ENCODE data around the gene IMP4.

The IMP4 gene

DNA sequence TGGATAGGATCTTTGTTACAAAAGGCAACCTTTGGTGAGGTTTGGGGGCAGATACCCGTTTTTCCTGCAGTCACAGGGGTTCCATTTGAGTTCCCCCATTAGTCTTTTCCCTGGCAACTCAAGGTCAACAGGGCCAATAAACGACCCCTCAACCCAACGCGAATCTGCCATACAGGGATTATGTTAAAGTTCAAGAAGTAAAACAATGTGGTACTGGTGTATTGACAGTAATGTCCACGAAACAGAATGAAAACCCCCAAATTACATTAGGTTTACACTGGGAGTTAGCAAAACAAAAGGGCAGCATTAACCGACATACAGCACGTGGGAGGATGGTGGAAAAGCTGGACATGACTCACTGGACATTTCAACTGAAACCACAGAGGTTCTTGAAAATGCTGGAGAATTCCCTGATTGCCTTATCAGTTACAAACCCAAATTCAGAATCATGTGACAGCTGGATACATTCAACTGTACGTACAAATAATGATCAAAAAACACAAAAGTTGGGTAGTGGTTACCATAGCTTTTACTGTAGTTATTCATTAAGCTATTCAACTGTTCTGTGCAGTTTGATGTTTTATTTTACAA is 4.9 kb upstream of the IMP4 start:
- no peaks in the 10 kb centered on the region for H3K27me3 ChIP-seq (ENCODE audit: control insufficient read depth, insufficient read depth, low read length)
- no peak overlapping the region for H3K4me2 ChIP-seq (ENCODE audit: low read length)
- H3K4me1 ChIP-seq (ENCODE audit: control insufficient read depth, insufficient read depth, low read length): peaks cover 23% of the 10 kb centered on the region
- no peaks in the 10 kb centered on the region for H3K9me3 ChIP-seq (replicated peaks; ENCODE audit: low read length)
- H3K9ac ChIP-seq (ENCODE audit: low read depth, low read length): no peak overlapping the region
- peaks cover 6% of the 10 kb centered on the region for H3K36me3 ChIP-seq (ENCODE audit: insufficient read depth, low read length)
- H3K4me3 ChIP-seq (ENCODE audit: low read length): no peak overlapping the region

DNA sequence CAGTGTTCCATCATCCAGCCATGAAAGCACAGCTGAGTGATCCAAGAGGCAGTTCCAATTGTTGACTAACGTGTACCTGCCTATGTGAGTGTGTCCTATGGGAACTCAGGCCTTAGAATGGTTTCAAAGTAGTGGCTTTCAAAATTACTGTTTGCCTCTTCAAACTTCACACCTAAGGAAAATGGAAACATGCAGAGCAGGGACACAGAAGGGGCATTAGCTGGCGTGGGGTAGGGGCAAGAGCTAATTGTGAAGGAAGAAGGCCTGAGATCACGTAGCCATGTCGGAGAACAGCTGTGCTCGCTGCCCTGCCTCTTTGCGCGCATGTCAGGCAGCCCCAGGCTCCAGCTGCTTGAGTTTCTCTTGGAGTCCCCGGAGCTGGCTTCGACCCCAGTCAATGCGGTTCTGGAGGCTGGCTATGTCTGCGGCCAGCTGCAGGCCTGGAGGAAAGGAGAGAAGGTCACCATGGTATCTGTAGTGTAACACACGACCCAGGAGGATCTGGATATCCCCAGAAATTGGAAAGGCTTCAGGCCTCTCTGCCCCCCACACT is 3.8 kb upstream of the IMP4 start:
- peaks cover 26% of the 10 kb centered on the region for H3K4me1 ChIP-seq (ENCODE audit: control insufficient read depth, insufficient read depth, low read length)
- no peaks in the 10 kb centered on the region for H3K9me3 ChIP-seq (replicated peaks; ENCODE audit: low read length)

GRCh38 chr2:130339885-130340745 is 2.6 kb upstream of the IMP4 start:
- no peak overlapping the region for H3K4me3 ChIP-seq (ENCODE audit: low read length)
- peaks cover 15% of the 10 kb centered on the region for H3K36me3 ChIP-seq (ENCODE audit: insufficient read depth, low read length)
- H3K4me2 ChIP-seq (ENCODE audit: low read length): no peak overlapping the region
- H3K9me3 ChIP-seq (replicated peaks; ENCODE audit: low read length): no peaks in the 10 kb centered on the region
- no peak overlapping the region for H3K9ac ChIP-seq (ENCODE audit: low read depth, low read length)
- H3K4me1 ChIP-seq (ENCODE audit: control insufficient read depth, insufficient read depth, low read length): peaks cover 26% of the 10 kb centered on the region
- no peaks in the 10 kb centered on the region for H3K27me3 ChIP-seq (ENCODE audit: control insufficient read depth, insufficient read depth, low read length)

More for the DNA sequence above, 3.8 kb upstream of the IMP4 start:
- Histone ChIP-seq H3K27me3 (ENCODE audit: control insufficient read depth, insufficient read depth, low read length) (no peaks in the 10 kb centered on the region), H3K36me3 (ENCODE audit: insufficient read depth, low read length) (peaks cover 6% of the 10 kb centered on the region), H3K9ac (ENCODE audit: low read depth, low read length) (no peak overlapping the region), H3K4me3 (ENCODE audit: low read length) (no peak overlapping the region), H3K4me2 (ENCODE audit: low read length) (no peak overlapping the region)

- no peaks in the 10 kb centered on the region for H3K27me3 ChIP-seq (ENCODE audit: control insufficient read depth, insufficient read depth, low read length)
- peaks cover 30% of the 10 kb centered on the region for H3K36me3 ChIP-seq (ENCODE audit: insufficient read depth, low read length)
- peaks cover 26% of the 10 kb centered on the region for H3K4me1 ChIP-seq (ENCODE audit: control insufficient read depth, insufficient read depth, low read length)
- H3K9ac ChIP-seq (ENCODE audit: low read depth, low read length): peak overlapping the region; percentile 78
- H3K9me3 ChIP-seq (replicated peaks; ENCODE audit: low read length): no peaks in the 10 kb centered on the region
- peak overlapping the region; percentile 78 for H3K4me3 ChIP-seq (ENCODE audit: low read length)
- H3K4me2 ChIP-seq (ENCODE audit: low read length): peak overlapping the region; percentile 84
Measured at GRCh38 chr2:130341562-130342019, 1.1 kb upstream of the IMP4 start.

- no peaks in the 10 kb centered on the region for H3K27me3 ChIP-seq (ENCODE audit: control insufficient read depth, insufficient read depth, low read length)
- peaks cover 35% of the 10 kb centered on the region for H3K36me3 ChIP-seq (ENCODE audit: insufficient read depth, low read length)
- H3K4me2 ChIP-seq (ENCODE audit: low read length): peak overlapping the region; percentile 84
- H3K9ac ChIP-seq (ENCODE audit: low read depth, low read length): peak overlapping the region; percentile 78
- H3K4me3 ChIP-seq (ENCODE audit: low read length): peak overlapping the region; percentile 78
- no peaks in the 10 kb centered on the region for H3K9me3 ChIP-seq (replicated peaks; ENCODE audit: low read length)
- peaks cover 26% of the 10 kb centered on the region for H3K4me1 ChIP-seq (ENCODE audit: control insufficient read depth, insufficient read depth, low read length)
Measured at GRCh38 chr2:130342020-130342532, 621 bp upstream of the IMP4 start.

GRCh38 chr2:130344578-130344977 is 1.9 kb downstream of the IMP4 start:
- H3K4me2 ChIP-seq (ENCODE audit: low read length): peak overlapping the region; percentile 92
- no peaks in the 10 kb centered on the region for H3K9me3 ChIP-seq (replicated peaks; ENCODE audit: low read length)
- H3K27me3 ChIP-seq (ENCODE audit: control insufficient read depth, insufficient read depth, low read length): no peaks in the 10 kb centered on the region
- H3K4me1 ChIP-seq (ENCODE audit: control insufficient read depth, insufficient read depth, low read length): peaks cover 9% of the 10 kb centered on the region
- peaks cover 44% of the 10 kb centered on the region for H3K36me3 ChIP-seq (ENCODE audit: insufficient read depth, low read length)
- H3K9ac ChIP-seq (ENCODE audit: low read depth, low read length): no peak overlapping the region
- no peak overlapping the region for H3K4me3 ChIP-seq (ENCODE audit: low read length)

- Histone ChIP-seq H3K36me3 (ENCODE audit: insufficient read depth, low read length) (peaks cover 44% of the 10 kb centered on the region), H3K9me3 (replicated peaks; ENCODE audit: low read length) (no peaks in the 10 kb centered on the region), H3K4me2 (ENCODE audit: low read length) (no peak overlapping the region), H3K9ac (ENCODE audit: low read depth, low read length) (no peak overlapping the region), H3K4me3 (ENCODE audit: low read length) (no peak overlapping the region), H3K4me1 (ENCODE audit: control insufficient read depth, insufficient read depth, low read length) (peaks cover 9% of the 10 kb centered on the region), H3K27me3 (ENCODE audit: control insufficient read depth, insufficient read depth, low read length) (no peaks in the 10 kb centered on the region)
Measured at GRCh38 chr2:130345091-130345490, 2.4 kb downstream of the IMP4 start.

GRCh38 chr2:130345611-130346010 is 2.9 kb downstream of the IMP4 start:
- no peaks in the 10 kb centered on the region for H3K27me3 ChIP-seq (ENCODE audit: control insufficient read depth, insufficient read depth, low read length)
- no peak overlapping the region for H3K4me3 ChIP-seq (ENCODE audit: low read length)
- H3K4me1 ChIP-seq (ENCODE audit: control insufficient read depth, insufficient read depth, low read length): peaks cover 9% of the 10 kb centered on the region
- no peak overlapping the region for H3K9ac ChIP-seq (ENCODE audit: low read depth, low read length)
- no peaks in the 10 kb centered on the region for H3K9me3 ChIP-seq (replicated peaks; ENCODE audit: low read length)
- H3K4me2 ChIP-seq (ENCODE audit: low read length): no peak overlapping the region
- H3K36me3 ChIP-seq (ENCODE audit: insufficient read depth, low read length): peaks cover 44% of the 10 kb centered on the region

DNA sequence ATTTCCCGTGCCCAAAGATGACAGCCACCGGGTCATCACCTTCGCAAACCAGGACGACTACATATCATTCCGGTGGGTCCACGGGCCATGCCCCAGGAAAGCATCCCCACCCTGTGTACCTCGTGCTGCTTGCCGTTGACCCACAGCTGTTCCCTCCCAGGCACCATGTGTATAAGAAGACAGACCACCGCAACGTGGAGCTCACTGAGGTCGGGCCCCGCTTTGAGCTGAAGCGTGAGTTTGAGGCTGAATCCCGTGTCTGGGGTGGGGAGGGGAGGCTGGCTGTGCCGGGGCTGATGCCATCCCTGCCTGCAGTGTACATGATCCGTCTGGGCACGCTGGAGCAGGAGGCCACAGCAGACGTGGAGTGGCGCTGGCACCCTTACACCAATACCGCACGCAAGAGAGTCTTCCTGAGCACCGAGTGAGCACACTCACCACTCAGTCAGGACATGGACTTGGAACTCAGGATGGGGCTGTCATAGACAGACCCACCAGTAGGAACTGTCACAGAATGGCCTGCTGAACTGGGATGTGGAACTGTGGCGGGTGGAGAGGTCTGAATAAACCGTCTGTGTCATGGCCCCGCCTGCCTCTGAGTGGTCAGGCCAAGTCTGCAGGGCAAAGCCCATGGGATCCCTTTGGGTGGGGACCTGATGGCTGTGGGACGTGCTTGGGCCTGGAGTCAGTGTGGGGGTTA is 3.5 kb downstream of the IMP4 start:
- Histone ChIP-seq H3K4me1 (ENCODE audit: control insufficient read depth, insufficient read depth, low read length) (peaks cover 6% of the 10 kb centered on the region), H3K9me3 (replicated peaks; ENCODE audit: low read length) (no peaks in the 10 kb centered on the region), H3K36me3 (ENCODE audit: insufficient read depth, low read length) (peaks cover 44% of the 10 kb centered on the region), H3K4me3 (ENCODE audit: low read length) (no peak overlapping the region), H3K9ac (ENCODE audit: low read depth, low read length) (no peak overlapping the region), H3K4me2 (ENCODE audit: low read length) (no peak overlapping the region), H3K27me3 (ENCODE audit: control insufficient read depth, insufficient read depth, low read length) (no peaks in the 10 kb centered on the region)

- Histone ChIP-seq H3K27me3 (ENCODE audit: control insufficient read depth, insufficient read depth, low read length) (no peaks in the 10 kb centered on the region), H3K4me1 (ENCODE audit: control insufficient read depth, insufficient read depth, low read length) (peaks cover 3% of the 10 kb centered on the region), H3K9me3 (replicated peaks; ENCODE audit: low read length) (no peaks in the 10 kb centered on the region), H3K4me2 (ENCODE audit: low read length) (no peak overlapping the region), H3K9ac (ENCODE audit: low read depth, low read length) (no peak overlapping the region), H3K4me3 (ENCODE audit: low read length) (no peak overlapping the region), H3K36me3 (ENCODE audit: insufficient read depth, low read length) (peaks cover 44% of the 10 kb centered on the region)
Measured at GRCh38 chr2:130346741-130347066, 4.0 kb downstream of the IMP4 start.

- no peak overlapping the region for H3K4me3 ChIP-seq (ENCODE audit: low read length)
- H3K27me3 ChIP-seq (ENCODE audit: control insufficient read depth, insufficient read depth, low read length): no peaks in the 10 kb centered on the region
- peaks cover 3% of the 10 kb centered on the region for H3K4me1 ChIP-seq (ENCODE audit: control insufficient read depth, insufficient read depth, low read length)
- no peak overlapping the region for H3K9ac ChIP-seq (ENCODE audit: low read depth, low read length)
- no peak overlapping the region for H3K4me2 ChIP-seq (ENCODE audit: low read length)
- peaks cover 44% of the 10 kb centered on the region for H3K36me3 ChIP-seq (ENCODE audit: insufficient read depth, low read length)
- H3K9me3 ChIP-seq (replicated peaks; ENCODE audit: low read length): no peaks in the 10 kb centered on the region
Measured at GRCh38 chr2:130347220-130347925, 4.7 kb downstream of the IMP4 start.
